ENCODE results near the gene DCT.
"Not testable (repeated sequence)": the region's sequence is repeated elsewhere in the genome, so short reads cannot be mapped to it uniquely, and the experiment has no call there.

The DCT gene
- 0.14 to 0.48 reads per million in 2 donors for total RNA-seq

- DNase-seq: no peak
Observed at GRCh38 chr13:94479616-94480015, at the start of gene DCT. TSS of gene DCT (minus strand) at chr13:94479682. CDS start at chr13:94479255, 427 bp downstream.

GRCh38 chr13:94526956-94527355, 47.5 kb upstream of the DCT start:
- DNase-seq: not testable (repeated sequence)

GRCh38 chr13:94525781-94526180, 46.3 kb upstream of the DCT start:
- no peak for DNase-seq

- DNase-seq: no peak
Observed at GRCh38 chr13:94524407-94524806, 44.9 kb upstream of the DCT start.

- DNase-seq: no peak
Observed at GRCh38 chr13:94520001-94520400, 40.5 kb upstream of the DCT start.

- no peak for DNase-seq
Observed at GRCh38 chr13:94516456-94516855, 37.0 kb upstream of the DCT start.

GRCh38 chr13:94515911-94516310, 36.4 kb upstream of the DCT start:
- DNase-seq: no peak

GRCh38 chr13:94515374-94515773, 35.9 kb upstream of the DCT start:
- DNase-seq: no peak

GRCh38 chr13:94513026-94513425, 33.5 kb upstream of the DCT start:
- DNase-seq: no peak

GRCh38 chr13:94505730-94506129, 26.2 kb upstream of the DCT start:
- no peak for DNase-seq

- no peak for DNase-seq
Observed at GRCh38 chr13:94503851-94504250, 24.4 kb upstream of the DCT start.

GRCh38 chr13:94498831-94499230, 19.3 kb upstream of the DCT start:
- not testable (repeated sequence) for DNase-seq

GRCh38 chr13:94495806-94496205, 16.3 kb upstream of the DCT start:
- no peak for DNase-seq

- no peak for DNase-seq
Observed at GRCh38 chr13:94494026-94494425, 14.5 kb upstream of the DCT start.

- DNase-seq: no peak
Observed at GRCh38 chr13:94487043-94487442, 7.6 kb upstream of the DCT start.

- no peak for DNase-seq
Observed at GRCh38 chr13:94483970-94484369, 4.5 kb upstream of the DCT start.

- DNase-seq: no peak
Observed at GRCh38 chr13:94481941-94482340, 2.5 kb upstream of the DCT start.

- no peak for DNase-seq
Observed at GRCh38 chr13:94480672-94481145, 1.2 kb upstream of the DCT start.

GRCh38 chr13:94478913-94479312, 569 bp downstream of the DCT start:
- DNase-seq: no peak

GRCh38 chr13:94470126-94470525, 9.4 kb downstream of the DCT start:
- DNase-seq: no peak

- DNase-seq: no peak
Observed at GRCh38 chr13:94464771-94465170, 14.7 kb downstream of the DCT start.

GRCh38 chr13:94462670-94463069, 16.8 kb downstream of the DCT start:
- DNase-seq: no peak

- DNase-seq: no peak
Observed at GRCh38 chr13:94459116-94459515, 20.4 kb downstream of the DCT start.

- DNase-seq: no peak
Observed at GRCh38 chr13:94455414-94455813, 24.1 kb downstream of the DCT start.

- no peak for DNase-seq
Observed at GRCh38 chr13:94454906-94455305, 24.6 kb downstream of the DCT start.

- no peak for DNase-seq
Observed at GRCh38 chr13:94454334-94454733, 25.1 kb downstream of the DCT start.
